Measurements from ENCODE around the gene RNF123.

GRCh38 chr3:49740427-49740826 is 51.1 kb downstream of the RNF123 start:
- TF ChIP-seq EP300 (IDR thresholded peaks at IDR 0.05; ENCODE audit: borderline replicate concordance in 1 of 2, low read depth in 1 of 2, low read length in 1 of 2), result no peak
- no peak for TF ChIP-seq CTCF (IDR thresholded peaks at IDR 0.05)
- TF ChIP-seq GABPA (IDR thresholded peaks at IDR 0.05; ENCODE audit: low read depth), result no peak
- no peak for TF ChIP-seq ZBTB33 (IDR thresholded peaks at IDR 0.05; ENCODE audit: borderline replicate concordance, low read depth)
- TF ChIP-seq RFX5 (IDR thresholded peaks at IDR 0.05; ENCODE audit: low read length), result no peak

Measured in SK-N-SH (cell line).